Measurements from ENCODE around the gene CRYBG1.

GRCh38 chr6:106569428-106569827 lies 208.9 kb downstream of the CRYBG1 start:
- TF ChIP-seq, protein P1, sequence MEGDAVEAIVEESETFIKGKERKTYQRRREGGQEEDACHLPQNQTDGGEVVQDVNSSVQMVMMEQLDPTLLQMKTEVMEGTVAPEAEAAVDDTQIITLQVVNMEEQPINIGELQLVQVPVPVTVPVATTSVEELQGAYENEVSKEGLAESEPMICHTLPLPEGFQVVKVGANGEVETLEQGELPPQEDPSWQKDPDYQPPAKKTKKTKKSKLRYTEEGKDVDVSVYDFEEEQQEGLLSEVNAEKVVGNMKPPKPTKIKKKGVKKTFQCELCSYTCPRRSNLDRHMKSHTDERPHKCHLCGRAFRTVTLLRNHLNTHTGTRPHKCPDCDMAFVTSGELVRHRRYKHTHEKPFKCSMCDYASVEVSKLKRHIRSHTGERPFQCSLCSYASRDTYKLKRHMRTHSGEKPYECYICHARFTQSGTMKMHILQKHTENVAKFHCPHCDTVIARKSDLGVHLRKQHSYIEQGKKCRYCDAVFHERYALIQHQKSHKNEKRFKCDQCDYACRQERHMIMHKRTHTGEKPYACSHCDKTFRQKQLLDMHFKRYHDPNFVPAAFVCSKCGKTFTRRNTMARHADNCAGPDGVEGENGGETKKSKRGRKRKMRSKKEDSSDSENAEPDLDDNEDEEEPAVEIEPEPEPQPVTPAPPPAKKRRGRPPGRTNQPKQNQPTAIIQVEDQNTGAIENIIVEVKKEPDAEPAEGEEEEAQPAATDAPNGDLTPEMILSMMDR (IDR thresholded peaks at IDR 0.05) = no peak
- TF ChIP-seq POLR2A (IDR thresholded peaks at IDR 0.05) = no peak
